ENCODE data around the gene ARHGAP21. TPM values are rescaled to one million over a fixed set of nuclear protein-coding genes. Genes with fewer than 3 reads are reported as not detected.

ARHGAP21 gene
- polyA plus RNA-seq, 1 donor (not counting 4 experiments of a cell fraction or from before 2014, with no cell fraction given) = 78.5 TPM

- Histone ChIP-seq H3K4me2 (ENCODE audit: control insufficient read depth, extremely low read depth, insufficient read depth, low read depth, low read length) (no peak overlapping the region), H3K27ac (ENCODE audit: control insufficient read depth, insufficient read depth, low read length) (no peak overlapping the region), H3K9me3 (ENCODE audit: control insufficient read depth, low read depth, low read length) (no peaks in the 10 kb centered on the region), H3K36me3 (ENCODE audit: control insufficient read depth in 2 of 2, extremely low read depth in 1 of 2, insufficient read depth in 2 of 2, low read length in 2 of 2) (no peaks in the 10 kb centered on the region), H2AFZ (ENCODE audit: control insufficient read depth, low read length) (no peak overlapping the region), H3K4me1 (ENCODE audit: control insufficient read depth, extremely low read depth, insufficient read depth, low read length) (peaks cover 5% of the 10 kb centered on the region), H4K20me1 (ENCODE audit: control insufficient read depth, extremely low read depth, insufficient read depth, low read length) (no peaks in the 10 kb centered on the region), H3K9me1 (ENCODE audit: control insufficient read depth, extremely low read depth, insufficient read depth, low read length) (no peaks in the 10 kb centered on the region), H3K4me3 (ENCODE audit: control insufficient read depth in 2 of 3, extremely low read depth in 1 of 3, insufficient read depth in 2 of 3, low read depth in 1 of 3, low read length in 3 of 3) (no peak overlapping the region), H3K9ac (ENCODE audit: control insufficient read depth, extremely low read depth, insufficient read depth, low read length) (no peak overlapping the region), H3K79me2 (ENCODE audit: control insufficient read depth, insufficient read depth, low read length) (no peaks in the 10 kb centered on the region), H3K27me3 (ENCODE audit: control insufficient read depth, extremely low read depth, insufficient read depth, low read length) (no peaks in the 10 kb centered on the region)
- dilution Hi-C loops (cut with MboI; ENCODE audit: extremely low pct_ligation_motif_present, low sequenced_read_pairs) = no loop called here
- TF ChIP-seq CTCF (optimal IDR thresholded peaks at IDR 0.05 in 1 of 3, IDR thresholded peaks at IDR 0.05 in 1 of 3, conservative IDR thresholded peaks at IDR 0.05 in 1 of 3; ENCODE audit: extremely low read depth in 1 of 3, insufficient read depth in 2 of 3, low read length in 3 of 3) = no peak
- no peak for TF ChIP-seq EZH2 (IDR thresholded peaks at IDR 0.05; ENCODE audit: low read length)
- FAIRE-seq = no peak
- DNase-seq (ENCODE audit: low read depth, low spot score) = no peak
Measured at GRCh38 chr10:24751716-24752115, 28.0 kb upstream of the ARHGAP21 start.

- Histone ChIP-seq H3K4me3 (ENCODE audit: control insufficient read depth in 2 of 3, extremely low read depth in 1 of 3, insufficient read depth in 2 of 3, low read depth in 1 of 3, low read length in 3 of 3) (no peak overlapping the region), H3K4me1 (ENCODE audit: control insufficient read depth, extremely low read depth, insufficient read depth, low read length) (no peaks in the 10 kb centered on the region), H3K27me3 (ENCODE audit: control insufficient read depth, extremely low read depth, insufficient read depth, low read length) (no peaks in the 10 kb centered on the region), H3K36me3 (ENCODE audit: control insufficient read depth in 2 of 2, extremely low read depth in 1 of 2, insufficient read depth in 2 of 2, low read length in 2 of 2) (no peaks in the 10 kb centered on the region), H4K20me1 (ENCODE audit: control insufficient read depth, extremely low read depth, insufficient read depth, low read length) (no peaks in the 10 kb centered on the region), H3K9ac (ENCODE audit: control insufficient read depth, extremely low read depth, insufficient read depth, low read length) (no peak overlapping the region), H3K9me1 (ENCODE audit: control insufficient read depth, extremely low read depth, insufficient read depth, low read length) (no peaks in the 10 kb centered on the region), H3K79me2 (ENCODE audit: control insufficient read depth, insufficient read depth, low read length) (no peaks in the 10 kb centered on the region), H3K4me2 (ENCODE audit: control insufficient read depth, extremely low read depth, insufficient read depth, low read depth, low read length) (no peak overlapping the region), H3K9me3 (ENCODE audit: control insufficient read depth, low read depth, low read length) (no peaks in the 10 kb centered on the region), H2AFZ (ENCODE audit: control insufficient read depth, low read length) (no peak overlapping the region), H3K27ac (ENCODE audit: control insufficient read depth, insufficient read depth, low read length) (no peak overlapping the region)
- TF ChIP-seq CTCF (optimal IDR thresholded peaks at IDR 0.05 in 1 of 3, IDR thresholded peaks at IDR 0.05 in 1 of 3, conservative IDR thresholded peaks at IDR 0.05 in 1 of 3; ENCODE audit: extremely low read depth in 1 of 3, insufficient read depth in 2 of 3, low read length in 3 of 3) (no peak), EZH2 (IDR thresholded peaks at IDR 0.05; ENCODE audit: low read length) (no peak)
- dilution Hi-C loops (cut with MboI; ENCODE audit: extremely low pct_ligation_motif_present, low sequenced_read_pairs) = no loop called here
- no peak for DNase-seq (ENCODE audit: low read depth, low spot score)
- no peak for FAIRE-seq
Measured at GRCh38 chr10:24750695-24751094, 27.0 kb upstream of the ARHGAP21 start.
